Measurements from ENCODE around the gene NDUFS3.

The NDUFS3 gene

GRCh38 chr11:47572715-47573255, 6.1 kb upstream of the NDUFS3 start (continued):
- TF ChIP-seq ZNF398 (tag by site-specific recombination; IDR thresholded peaks at IDR 0.05) (peak; percentile 94), KLF17 (tag by site-specific recombination; IDR thresholded peaks at IDR 0.05) (peak; percentile 39; the same call in 1 of the 2 replicates), ZNF777 (tag by site-specific recombination; IDR thresholded peaks at IDR 0.05; ENCODE audit: borderline replicate concordance) (no peak), ZBTB17 (tag by site-specific recombination; IDR thresholded peaks at IDR 0.05) (peak; percentile 88), ZNF24 (tag by site-specific recombination; IDR thresholded peaks at IDR 0.05) (0 out of 2 replicates have a peak, but pooled peaks have one; percentile 23), KLF10 (tag by site-specific recombination; IDR thresholded peaks at IDR 0.05) (no peak), PRDM1 (tag by site-specific recombination; IDR thresholded peaks at IDR 0.05) (no peak), ZNF426 (tag by site-specific recombination; IDR thresholded peaks at IDR 0.05) (no peak), SCRT1 (tag by site-specific recombination; IDR thresholded peaks at IDR 0.05; ENCODE audit: borderline replicate concordance) (no peak), PRDM10 (tag by site-specific recombination; IDR thresholded peaks at IDR 0.05) (peak; percentile 94), PATZ1 (tag by site-specific recombination; IDR thresholded peaks at IDR 0.05) (peak; percentile 68; the same call in 1 of the 2 replicates), ZNF701 (tag by site-specific recombination; IDR thresholded peaks at IDR 0.05) (no peak), ZNF248 (tag by site-specific recombination; IDR thresholded peaks at IDR 0.05) (no peak), ZNF48 (tag by site-specific recombination; IDR thresholded peaks at IDR 0.05) (no peak), SP7 (tag by site-specific recombination; IDR thresholded peaks at IDR 0.05) (peak; percentile 68), ZNF138 (tag by site-specific recombination; IDR thresholded peaks at IDR 0.05; ENCODE audit: borderline replicate concordance) (no peak), ZBTB8A (tag by site-specific recombination; IDR thresholded peaks at IDR 0.05) (peak; percentile 69), HIC1 (tag by site-specific recombination; IDR thresholded peaks at IDR 0.05) (no peak), ZBTB10 (tag by site-specific recombination; IDR thresholded peaks at IDR 0.05) (no peak), ZNF19 (tag by site-specific recombination; IDR thresholded peaks at IDR 0.05; ENCODE audit: low read depth) (no peak), ZNF529 (tag by site-specific recombination; IDR thresholded peaks at IDR 0.05; ENCODE audit: insufficient replicate concordance) (no peak), ZNF830 (tag by site-specific recombination; IDR thresholded peaks at IDR 0.05; ENCODE audit: low read depth) (no peak), MZF1 (tag by site-specific recombination; IDR thresholded peaks at IDR 0.05; ENCODE audit: borderline replicate concordance) (peak; percentile 93), FEZF1 (tag by site-specific recombination; IDR thresholded peaks at IDR 0.05) (peak; percentile 95), TCF7L2 (IDR thresholded peaks at IDR 0.05; ENCODE audit: borderline replicate concordance, low read depth, low read length) (no peak), ZEB2 (tag by site-specific recombination; IDR thresholded peaks at IDR 0.05) (peak; percentile 72), WT1 (tag by site-specific recombination; IDR thresholded peaks at IDR 0.05) (peak; percentile 96)

Measured in HEK293 (cell line).